Epithelial cell of prostate (primary cell): Measurements from ENCODE around the gene RAB11FIP5.
"Not testable (repeated sequence)": the region's sequence is repeated elsewhere in the genome, so short reads cannot be mapped to it uniquely, and the experiment has no call there.

Source experiments
- DNase-seq: peaks from one replicate; pipeline ENCODE4 v3.0.0-alpha.2; 2011; ENCODE audit warnings: low read depth, low spot score
- H3K27ac ChIP-seq: fragments of 450-650 bp; 2 replicates; pipeline ENCODE4 v1.5.1; 2017; ENCODE audit warnings: mild to moderate bottlenecking

Gene RAB11FIP5

GRCh38 chr2:73112913-73113854 lies at the start of gene RAB11FIP5:
RAB11FIP5 (minus strand) TSS chr2:73112948; CDS start chr2:73112777, 171 bp downstream.
- peak within 1 kb of the TSS; percentile 94 for H3K27ac ChIP-seq
- peak; percentile 48 for DNase-seq

DNA sequence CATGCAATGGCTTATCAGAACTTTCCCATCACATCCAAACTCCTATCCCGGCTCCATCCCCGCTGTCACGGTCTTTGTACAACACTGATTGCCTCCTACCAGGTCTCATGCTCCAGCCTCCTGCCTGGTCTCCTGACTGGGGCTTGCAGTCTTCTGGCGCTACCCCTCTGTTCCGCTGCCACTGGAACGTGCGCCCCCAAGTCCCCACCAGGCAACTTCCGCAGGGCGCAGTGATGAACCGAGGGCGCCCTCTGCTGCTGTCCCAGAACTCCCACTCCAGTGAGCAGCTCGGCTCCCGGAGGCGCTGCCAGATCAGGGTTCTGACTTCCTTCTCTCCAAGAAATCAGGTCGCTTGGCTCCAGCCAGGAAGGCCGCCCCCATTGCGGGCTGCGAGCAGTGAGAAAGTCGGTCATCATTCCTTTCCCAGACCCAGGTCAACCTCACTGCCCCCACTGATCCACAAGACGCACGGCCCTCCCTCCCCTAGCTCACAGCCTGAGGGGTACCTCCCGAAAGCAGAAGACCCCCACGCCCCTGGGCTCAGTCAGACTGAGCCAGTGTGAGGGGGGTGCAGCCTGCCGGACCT lies 43.9 kb upstream of the RAB11FIP5 start:
- H3K27ac ChIP-seq: no peak overlapping the region
- DNase-seq: no peak

DNA sequence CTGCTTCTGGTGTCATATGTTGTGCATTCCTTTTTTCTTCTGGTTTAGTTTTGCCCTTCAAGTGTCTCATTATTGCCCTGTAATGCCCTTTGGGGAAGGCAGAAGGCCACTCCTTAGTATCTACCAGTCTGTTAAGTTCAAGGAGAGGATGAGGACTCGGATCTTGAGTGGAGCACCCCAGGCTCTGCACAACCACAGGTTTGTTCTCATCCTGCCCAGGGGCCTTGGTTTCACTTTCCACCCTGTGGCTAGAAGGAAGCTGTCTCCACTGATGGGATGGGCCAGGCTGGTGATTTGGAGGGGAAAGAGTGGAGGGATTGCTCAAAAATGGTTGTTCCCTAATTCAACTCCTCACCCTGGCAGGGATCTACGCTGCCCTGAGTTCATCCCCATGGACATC lies 30.2 kb upstream of the RAB11FIP5 start:
- no peak overlapping the region for H3K27ac ChIP-seq
- DNase-seq: no peak

DNA sequence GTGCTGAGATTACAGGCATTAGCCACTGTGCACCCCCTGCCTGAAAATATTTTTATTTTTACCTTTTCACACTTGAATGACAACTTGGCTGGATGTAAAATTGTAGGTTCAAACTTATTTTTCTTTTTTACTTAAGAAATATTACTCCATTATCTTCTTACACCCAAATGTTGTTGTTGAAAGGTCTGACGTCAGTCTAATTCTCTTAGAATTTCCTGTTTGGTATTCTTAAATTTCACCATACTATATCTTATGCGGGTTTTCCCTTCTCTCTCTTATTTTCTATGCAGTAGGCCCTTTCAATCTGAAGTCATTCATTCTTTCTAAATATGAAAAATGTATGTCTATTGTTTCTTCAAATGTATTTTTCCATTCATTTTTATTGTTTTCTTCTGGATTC lies 29.1 kb upstream of the RAB11FIP5 start:
- no peak overlapping the region for H3K27ac ChIP-seq
- DNase-seq: no peak

GRCh38 chr2:73135236-73135635 lies 22.5 kb upstream of the RAB11FIP5 start:
- no peak overlapping the region for H3K27ac ChIP-seq
- no peak for DNase-seq

DNA sequence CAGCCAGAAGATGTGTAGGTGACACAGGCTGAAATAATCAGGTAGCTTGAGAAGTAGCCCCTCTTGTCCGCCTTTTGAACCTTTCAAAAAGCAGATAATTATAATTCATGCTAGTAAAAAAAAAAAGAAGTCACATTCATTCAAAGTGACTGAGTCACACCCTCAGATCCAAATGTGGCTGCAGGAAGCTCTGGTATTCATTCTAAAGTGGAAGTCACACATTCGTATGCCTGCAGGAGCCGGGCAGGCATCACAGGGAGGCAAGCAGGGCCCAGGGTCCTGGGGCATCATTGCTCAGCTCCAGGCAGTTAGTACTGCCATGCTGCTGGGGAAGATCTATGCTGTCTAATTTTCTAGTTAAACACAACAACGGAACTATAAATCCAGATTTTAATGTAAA lies 21.7 kb upstream of the RAB11FIP5 start:
- DNase-seq: no peak
- H3K27ac ChIP-seq: no peak overlapping the region

- H3K27ac ChIP-seq: no peak overlapping the region
- DNase-seq: no peak
Measured at GRCh38 chr2:73133566-73134197, 20.9 kb upstream of the RAB11FIP5 start.

DNA sequence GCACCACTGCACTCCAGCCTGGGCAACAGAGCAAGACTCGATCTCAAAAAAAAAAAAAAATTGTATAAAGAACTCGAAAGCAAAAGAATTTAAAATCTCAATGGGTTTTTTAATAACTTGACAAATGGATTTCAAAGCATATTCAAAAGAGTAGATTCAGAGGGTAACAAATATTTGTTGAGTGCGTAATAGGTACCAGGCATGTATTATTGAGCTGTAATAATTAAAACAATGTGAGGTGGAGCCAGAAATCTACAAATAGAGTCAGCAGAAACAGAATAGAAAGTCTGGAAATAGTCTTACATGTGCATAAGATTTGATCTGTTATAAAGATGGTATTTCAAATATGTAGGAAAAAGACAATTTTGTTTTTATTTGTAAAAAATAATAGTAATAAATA lies 19.1 kb upstream of the RAB11FIP5 start:
- H3K27ac ChIP-seq: no peak overlapping the region
- DNase-seq: no peak

DNA sequence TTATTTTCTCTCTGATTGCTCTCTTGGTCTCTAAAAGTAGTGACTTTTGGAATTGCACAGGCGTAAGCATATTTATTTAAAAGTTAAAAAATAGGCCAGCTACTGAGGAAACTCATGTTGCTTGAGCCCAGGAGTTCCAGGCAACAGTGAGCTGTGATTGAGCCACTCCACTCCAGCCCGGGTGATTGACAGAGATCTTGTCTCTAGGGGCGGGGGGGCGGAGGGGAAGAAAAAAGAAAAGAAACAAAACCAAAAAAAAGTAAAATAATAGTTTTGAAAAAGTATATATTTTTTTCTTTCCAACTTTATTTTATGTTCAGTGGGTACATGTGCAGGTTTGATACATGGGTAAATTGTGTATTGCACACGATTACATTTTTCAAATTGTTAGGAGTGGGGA lies 18.0 kb upstream of the RAB11FIP5 start:
- no peak overlapping the region for H3K27ac ChIP-seq
- DNase-seq: no peak

- no peak overlapping the region for H3K27ac ChIP-seq
- DNase-seq: no peak
Measured at GRCh38 chr2:73128841-73129535, 16.2 kb upstream of the RAB11FIP5 start.

- H3K27ac ChIP-seq: no peak overlapping the region
- no peak for DNase-seq
Measured at GRCh38 chr2:73122536-73122935, 9.8 kb upstream of the RAB11FIP5 start.

- not testable (repeated sequence) for H3K27ac ChIP-seq, DNase-seq
Measured at GRCh38 chr2:73119611-73120239, 7.0 kb upstream of the RAB11FIP5 start.

- no peak overlapping the region for H3K27ac ChIP-seq
- no peak for DNase-seq
Measured at GRCh38 chr2:73117441-73117840, 4.7 kb upstream of the RAB11FIP5 start.

- no peak overlapping the region for H3K27ac ChIP-seq
- DNase-seq: no peak
Measured at GRCh38 chr2:73116182-73116960, 3.6 kb upstream of the RAB11FIP5 start.

GRCh38 chr2:73114273-73114867 lies 1.6 kb upstream of the RAB11FIP5 start:
- peak overlapping the region; percentile 94 for H3K27ac ChIP-seq
- no peak for DNase-seq

DNA sequence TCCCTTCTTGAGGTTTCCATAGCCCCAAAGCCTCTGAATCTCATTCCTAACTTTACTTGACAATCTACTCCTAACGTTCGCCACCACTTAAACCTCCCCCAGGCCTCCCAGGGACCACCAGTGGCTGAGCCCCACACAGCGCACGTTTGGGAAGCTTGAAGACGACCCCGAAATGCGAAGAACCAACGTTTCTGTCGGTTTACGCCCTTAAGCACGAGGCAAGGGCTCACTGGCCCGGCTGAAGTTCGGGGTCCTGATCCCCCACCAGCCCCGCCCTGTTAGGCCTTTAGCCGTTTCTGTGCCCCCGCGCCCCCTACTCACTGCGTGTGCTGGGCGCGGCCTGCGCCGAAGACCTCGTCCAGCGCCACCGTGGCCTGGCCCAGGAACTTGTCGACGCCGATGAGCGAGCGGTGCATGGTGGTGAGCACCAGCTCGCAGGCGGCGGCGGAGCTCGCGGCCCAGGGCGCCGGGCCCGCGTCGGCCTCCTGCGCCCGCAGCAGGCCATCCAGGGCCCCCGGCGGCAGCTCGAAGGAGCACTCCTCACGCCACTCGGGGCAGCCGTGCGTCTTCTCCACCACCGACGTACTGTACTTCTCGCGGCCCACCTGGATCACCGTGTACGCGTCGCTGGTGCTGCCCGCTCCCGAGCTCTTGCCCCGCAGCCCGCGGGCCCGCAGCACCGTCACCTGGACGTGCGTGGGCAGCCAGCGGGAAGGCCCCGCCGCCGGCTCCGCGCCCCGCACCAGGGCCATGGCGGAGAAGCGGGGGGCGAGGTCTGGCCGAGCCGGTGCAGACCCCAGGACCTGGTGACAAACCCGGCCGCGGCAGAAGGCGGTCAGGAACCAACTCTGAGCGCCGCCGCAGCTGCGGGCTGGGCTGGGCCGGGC lies 479 bp downstream of the RAB11FIP5 start:
- peak overlapping the region; percentile 94 for H3K27ac ChIP-seq
- DNase-seq: no peak

- peak overlapping the region; percentile 94 for H3K27ac ChIP-seq
- DNase-seq: no peak
Measured at GRCh38 chr2:73111073-73112025, 1.4 kb downstream of the RAB11FIP5 start.
